HG02798 (cell line): Measurements from ENCODE around the gene ALPG.
"Not testable (repeated sequence)": the region's sequence is repeated elsewhere in the genome, so short reads cannot be mapped to it uniquely, and the experiment has no call there.

Experiments
- ATAC-seq: cut with Tn5 transposase; IDR thresholded peaks from one replicate; pipeline ENCODE4 v1.9.1; 2021; ENCODE audit warnings: mild to moderate bottlenecking; ENCODE audit not compliant: unreplicated experiment, poor library complexity

The ALPG gene

DNA sequence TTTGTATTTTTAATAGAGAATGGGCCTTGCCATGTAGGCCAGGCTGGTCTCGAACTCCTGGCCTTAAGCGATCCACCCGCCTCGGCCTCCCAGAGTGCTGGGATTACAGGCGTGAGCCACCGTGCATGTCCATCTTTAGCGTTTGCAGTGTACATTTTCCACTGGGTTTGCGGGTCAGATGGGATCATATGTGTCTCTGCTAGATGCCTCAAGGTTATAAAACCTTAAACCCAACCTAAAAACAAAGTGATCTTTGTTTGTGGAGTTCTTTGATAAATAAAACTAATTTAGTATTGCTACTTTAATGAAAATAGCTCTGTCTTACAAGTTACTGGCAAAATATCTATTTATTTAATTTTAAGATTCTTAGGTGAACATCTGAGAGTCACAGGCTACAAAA lies 13.1 kb upstream of the ALPG start:
- no peak for ATAC-seq

- not testable (repeated sequence) for ATAC-seq
These were observed 12.2 kb upstream of the ALPG start for GRCh38 chr2:232394431-232394830.

- no peak for ATAC-seq
These were observed 11.1 kb upstream of the ALPG start for GRCh38 chr2:232395586-232395985.

DNA sequence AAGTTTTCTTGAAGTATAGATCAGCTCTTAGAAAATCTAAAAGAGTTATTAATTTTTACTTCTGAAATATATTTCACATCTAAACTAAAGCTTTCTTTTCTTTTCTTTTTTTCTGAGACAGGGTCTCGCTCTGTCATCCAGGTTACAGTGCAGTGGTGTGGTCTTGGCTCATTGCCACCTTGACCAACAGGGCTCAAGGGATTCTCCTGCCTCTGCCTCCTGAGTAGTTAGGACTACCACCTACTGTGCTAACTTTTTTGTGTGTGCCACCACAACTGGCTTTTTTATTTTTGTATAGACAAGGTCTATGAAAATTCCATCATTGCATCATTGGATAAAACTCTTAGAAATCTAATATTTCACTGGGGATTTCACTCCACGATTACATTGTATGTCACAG lies 10.0 kb upstream of the ALPG start:
- no peak for ATAC-seq

- no peak for ATAC-seq
These were observed 8.2 kb upstream of the ALPG start for GRCh38 chr2:232398293-232399034.

DNA sequence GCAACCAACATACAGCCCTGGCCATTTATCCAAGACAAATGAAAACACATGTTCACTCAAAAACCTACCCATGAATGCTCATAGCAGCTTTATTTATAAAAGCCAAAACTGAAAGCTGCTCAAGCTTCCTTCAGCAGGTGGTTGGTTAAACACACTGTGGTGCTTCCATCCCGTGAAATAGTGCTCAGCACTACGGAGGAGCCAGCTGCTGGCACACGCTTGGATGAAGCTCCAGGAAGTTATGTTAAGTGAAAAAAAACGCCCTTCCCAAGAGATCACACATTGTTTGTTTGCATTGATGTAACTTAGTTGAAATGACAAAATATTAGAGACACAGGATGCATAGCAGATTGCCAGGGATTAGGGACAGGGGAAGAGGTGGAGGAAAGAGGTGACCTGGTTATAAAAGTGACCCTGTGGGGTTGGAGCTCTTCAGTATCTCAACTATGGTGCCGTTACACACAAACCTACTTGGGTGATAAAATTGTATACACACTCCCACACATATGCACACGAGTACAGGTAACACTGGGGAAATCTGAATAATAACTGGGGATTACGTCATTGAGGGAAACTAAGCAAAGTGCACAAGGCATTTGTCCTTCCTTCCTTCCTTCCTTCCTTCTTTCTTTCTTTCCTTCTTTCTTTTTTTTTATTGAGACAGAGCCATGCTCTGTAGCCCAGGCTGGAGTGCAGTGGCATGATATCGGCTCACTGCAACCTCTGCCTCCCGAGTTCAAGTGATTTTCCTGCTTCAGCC lies 6.2 kb upstream of the ALPG start:
- no peak for ATAC-seq

- no peak for ATAC-seq
These were observed 4.1 kb upstream of the ALPG start for GRCh38 chr2:232402518-232402917.

- no peak for ATAC-seq
These were observed 617 bp upstream of the ALPG start for GRCh38 chr2:232405943-232406510.

DNA sequence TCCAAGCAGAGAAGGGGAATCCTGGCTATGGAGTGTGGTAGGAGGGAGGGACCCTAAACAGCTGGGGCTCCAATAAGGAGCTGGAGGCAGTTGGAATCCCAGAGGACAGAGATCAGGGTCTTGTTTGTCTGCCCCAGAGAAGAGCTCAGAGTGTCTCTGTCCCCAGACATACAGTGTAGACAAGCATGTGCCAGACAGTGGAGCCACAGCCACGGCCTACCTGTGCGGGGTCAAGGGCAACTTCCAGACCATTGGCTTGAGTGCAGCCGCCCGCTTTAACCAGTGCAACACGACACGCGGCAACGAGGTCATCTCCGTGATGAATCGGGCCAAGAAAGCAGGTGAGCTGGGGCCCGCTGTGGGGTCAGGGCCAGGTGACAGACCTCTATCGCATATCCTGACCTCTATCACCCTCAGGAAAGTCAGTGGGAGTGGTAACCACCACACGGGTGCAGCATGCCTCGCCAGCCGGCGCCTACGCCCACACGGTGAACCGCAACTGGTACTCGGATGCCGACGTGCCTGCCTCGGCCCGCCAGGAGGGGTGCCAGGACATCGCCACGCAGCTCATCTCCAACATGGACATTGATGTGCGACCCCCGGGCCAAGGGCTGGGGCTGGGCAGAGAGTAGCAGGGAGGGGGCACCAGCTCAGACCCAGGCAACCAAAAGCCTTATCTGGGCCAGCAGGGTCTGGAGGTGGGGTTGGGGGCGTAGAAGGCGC lies 945 bp downstream of the ALPG start:
- not testable (repeated sequence) for ATAC-seq

DNA sequence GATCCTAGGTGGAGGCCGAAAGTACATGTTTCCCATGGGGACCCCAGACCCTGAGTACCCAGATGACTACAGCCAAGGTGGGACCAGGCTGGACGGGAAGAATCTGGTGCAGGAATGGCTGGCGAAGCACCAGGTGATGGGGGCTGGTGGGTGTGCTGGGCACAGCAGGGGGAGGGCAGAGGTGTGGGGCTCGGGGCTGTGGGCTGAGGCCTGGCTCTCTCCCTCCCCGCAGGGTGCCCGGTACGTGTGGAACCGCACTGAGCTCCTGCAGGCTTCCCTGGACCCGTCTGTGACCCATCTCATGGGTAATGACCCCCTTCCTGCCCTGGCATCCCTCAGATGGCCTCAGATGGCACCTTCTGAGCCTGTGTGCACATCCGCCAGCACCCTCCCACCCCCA lies 1.6 kb downstream of the ALPG start:
- not testable (repeated sequence) for ATAC-seq

DNA sequence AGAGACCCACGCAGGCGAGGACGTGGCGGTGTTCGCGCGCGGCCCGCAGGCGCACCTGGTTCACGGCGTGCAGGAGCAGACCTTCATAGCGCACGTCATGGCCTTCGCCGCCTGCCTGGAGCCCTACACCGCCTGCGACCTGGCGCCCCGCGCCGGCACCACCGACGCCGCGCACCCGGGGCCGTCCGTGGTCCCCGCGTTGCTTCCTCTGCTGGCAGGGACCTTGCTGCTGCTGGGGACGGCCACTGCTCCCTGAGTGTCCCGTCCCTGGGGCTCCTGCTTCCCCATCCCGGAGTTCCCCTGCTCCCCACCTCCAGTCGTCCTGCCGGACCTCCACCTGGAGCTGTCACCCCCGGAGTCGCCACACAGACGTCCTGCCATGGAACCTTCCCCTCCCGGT lies 3.0 kb downstream of the ALPG start:
- ATAC-seq: not testable (repeated sequence)

GRCh38 chr2:232410238-232410900 lies 3.7 kb downstream of the ALPG start:
- no peak for ATAC-seq

DNA sequence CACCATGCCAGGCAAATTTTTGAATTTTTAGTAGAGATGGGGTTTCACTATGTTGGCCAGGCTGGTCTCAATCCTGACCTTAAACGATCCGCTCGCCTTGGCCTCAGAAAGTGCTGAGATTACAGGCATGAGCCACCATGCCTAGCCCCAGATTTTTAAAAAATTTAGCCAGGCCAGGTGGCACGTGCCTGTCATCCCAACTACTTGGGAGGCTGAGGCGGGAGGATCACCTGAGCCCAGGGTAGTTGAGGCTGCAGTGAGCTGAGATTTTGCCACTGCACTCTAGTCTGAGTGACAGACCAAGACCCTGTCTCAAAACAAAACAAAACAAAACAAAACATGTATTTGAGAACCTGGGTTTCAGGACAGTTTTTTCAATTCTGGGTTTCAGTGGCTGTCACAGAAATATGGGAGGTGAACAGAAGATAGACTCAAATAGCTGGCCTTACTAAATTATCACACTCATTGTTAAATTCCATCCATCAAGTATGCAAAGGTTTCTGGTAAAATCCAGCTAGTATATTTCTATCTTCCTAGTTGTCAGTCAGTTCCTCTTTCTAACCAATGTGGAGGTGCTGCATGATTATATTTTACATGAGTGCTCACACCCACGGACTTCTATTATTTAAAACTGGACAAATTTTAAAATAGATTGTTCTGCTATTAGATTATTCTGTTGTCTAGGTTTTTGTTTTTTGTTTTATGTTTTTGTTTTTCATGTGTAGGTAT lies 5.4 kb downstream of the ALPG start:
- ATAC-seq: no peak

- no peak for ATAC-seq
These were observed 6.3 kb downstream of the ALPG start for GRCh38 chr2:232412986-232413385.

DNA sequence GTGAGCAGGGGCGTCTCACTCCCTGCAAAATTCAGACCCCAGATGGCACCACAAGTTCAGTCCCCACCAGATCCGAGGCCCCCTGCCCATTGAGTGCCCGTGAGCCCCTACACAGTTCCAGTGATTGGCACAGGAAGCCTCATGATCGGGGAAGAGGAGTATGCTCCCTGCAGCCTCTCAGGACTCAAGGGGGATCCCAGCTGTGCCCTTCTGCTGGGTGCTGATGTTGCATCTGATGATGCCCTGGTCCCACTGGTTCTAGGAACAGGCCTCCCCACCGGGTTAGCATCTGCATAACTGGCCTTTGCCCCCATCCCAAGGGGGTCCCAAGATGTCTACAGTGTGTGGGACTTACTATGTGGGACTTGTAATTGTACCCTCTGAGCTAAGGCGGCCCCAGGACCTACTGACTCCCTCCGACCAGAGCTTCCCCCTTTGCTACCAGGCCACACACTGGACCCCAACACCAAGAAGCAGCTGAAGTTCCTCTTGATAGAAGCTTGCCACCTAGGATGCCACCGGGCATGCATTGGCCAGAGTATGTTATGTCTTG lies 8.6 kb downstream of the ALPG start:
- no peak for ATAC-seq

DNA sequence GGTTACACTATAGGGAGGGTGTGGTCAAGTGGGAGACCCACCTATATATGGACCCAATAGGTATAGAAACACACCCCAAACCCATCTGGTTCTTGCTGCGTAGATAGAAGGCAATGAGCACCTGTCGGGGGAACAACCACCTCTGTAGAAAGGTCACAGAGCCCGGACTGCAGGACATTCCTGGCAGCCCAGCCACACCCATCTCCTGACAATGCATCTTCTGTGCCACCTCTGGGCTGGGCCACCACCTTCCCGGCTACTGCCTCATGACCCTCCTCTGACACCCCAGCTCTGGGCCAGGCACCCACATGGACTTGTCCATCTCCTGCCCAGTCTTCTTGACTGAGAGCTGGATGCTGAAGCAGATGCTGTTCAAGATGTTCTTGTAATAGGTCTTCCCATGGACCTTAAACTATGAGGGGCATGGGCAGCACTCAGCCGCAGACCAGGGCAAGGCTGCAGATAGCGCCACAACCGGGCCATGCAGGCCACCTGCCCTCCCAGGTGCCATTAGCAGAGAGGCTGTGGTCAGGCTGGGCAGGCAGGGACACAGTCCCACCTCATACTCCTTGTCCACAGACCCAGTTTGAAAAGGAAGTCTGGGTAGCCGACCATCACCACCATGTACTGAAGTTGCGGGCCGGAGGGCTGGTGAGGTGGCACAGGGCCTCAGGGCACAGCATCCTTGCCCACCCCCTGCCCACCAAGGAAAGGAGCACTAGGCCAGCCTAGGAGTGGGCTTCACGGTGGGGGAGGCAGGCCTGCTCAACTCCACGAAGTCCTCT lies 9.3 kb downstream of the ALPG start:
- no peak for ATAC-seq

DNA sequence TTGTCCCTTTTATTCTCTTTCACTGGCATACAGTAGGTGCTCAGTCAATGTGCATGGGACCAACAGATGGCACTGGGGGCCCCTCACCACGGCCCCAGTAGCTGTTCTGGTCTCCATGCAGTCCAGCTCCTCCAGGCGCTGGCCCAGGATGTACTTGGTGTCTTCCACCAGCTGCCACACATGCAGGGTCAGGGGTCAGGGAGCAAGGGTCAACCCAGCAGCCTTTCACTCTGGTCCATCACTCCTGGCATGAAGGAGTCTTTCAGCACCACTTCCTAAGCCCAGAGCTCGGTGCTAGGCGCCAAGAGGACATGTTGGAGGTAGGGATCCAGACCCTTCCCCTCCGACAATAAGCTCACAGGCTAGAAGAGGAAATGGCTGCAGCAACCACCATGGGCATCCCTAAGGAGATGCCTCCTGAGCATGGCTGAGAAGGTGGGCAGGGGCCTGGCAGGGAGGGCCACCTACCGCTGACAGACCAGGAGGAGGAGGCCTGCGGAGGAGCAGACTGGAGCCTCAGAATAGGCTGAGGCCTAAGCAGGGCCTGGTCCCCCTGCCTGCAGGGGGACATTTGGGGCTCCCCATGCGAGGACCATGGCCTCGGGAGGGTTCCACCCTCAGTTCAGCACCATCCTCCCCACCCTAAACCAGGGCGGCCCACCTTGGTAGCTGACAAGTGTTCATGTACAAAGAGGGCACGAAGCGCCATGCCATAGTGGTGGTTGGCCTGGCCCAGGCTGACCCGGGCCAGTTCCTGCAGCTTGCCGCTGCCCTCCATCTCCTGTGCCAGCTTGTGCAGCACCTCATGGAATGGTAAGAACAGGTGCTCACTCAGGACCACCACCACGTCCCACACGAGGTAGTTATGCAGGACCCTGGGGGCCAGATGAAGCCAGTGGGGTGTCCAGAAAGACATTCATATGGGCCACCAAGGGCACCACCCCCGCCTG lies 10.2 kb downstream of the ALPG start:
- no peak for ATAC-seq

DNA sequence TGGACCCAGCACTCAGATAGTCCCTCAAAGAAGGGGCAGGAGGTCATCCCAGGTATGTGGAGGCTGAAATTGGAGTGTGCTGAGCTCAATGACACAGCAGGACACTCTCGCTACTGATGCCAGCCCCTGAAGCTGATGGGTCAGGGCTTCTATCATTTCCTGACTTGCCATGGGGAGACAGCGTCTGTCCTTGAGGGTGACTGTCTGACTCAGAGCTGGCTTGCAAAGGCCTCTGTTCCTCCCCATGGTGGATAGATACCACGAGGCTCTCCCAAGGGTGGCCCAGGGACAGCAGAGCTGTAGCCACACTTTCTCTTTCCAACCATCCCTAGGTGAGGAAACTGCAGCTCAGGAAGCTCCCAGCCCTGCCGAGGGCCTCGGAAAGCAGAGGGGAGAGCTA lies 10.8 kb downstream of the ALPG start:
- no peak for ATAC-seq
